H9 (cell line): ENCODE data around the gene CHPF. TPM values are rescaled to one million over a fixed set of nuclear protein-coding genes. Genes with fewer than 3 reads are reported as not detected.
A peak's percentile ranks its signal among the peaks of the same experiment; 100 is the strongest.

ENCODE experiments used
- DNase-seq: peaks from one replicate; pipeline ENCODE4 v3.0.0-alpha.2; 2017
- H2AFZ ChIP-seq: one replicate; pipeline ENCODE4 v1.6.1; 2013; ENCODE audit warnings: mild to moderate bottlenecking, low read length, control low read depth, moderate library complexity
- H2AK5ac ChIP-seq: 2 replicates; pipeline ENCODE4 v1.6.1; 2013; ENCODE audit warnings: low read length, control low read depth, mixed read lengths; ENCODE audit not compliant: insufficient read length
- H2BK120ac ChIP-seq: one replicate; pipeline ENCODE4 v1.6.1; 2013; ENCODE audit warnings: low read depth, mild to moderate bottlenecking, low read length, control low read depth, inconsistent platforms; ENCODE audit not compliant: poor library complexity, severe bottlenecking
- H2BK12ac ChIP-seq: 2 replicates; pipeline ENCODE4 v1.6.1; 2013; ENCODE audit warnings: low read length, control low read depth, mixed read lengths, low read depth; ENCODE audit not compliant: insufficient read length
- H2BK15ac ChIP-seq: 2 replicates; pipeline ENCODE4 v1.6.1; 2013; ENCODE audit warnings: low read depth, low read length, control low read depth
- H2BK20ac ChIP-seq: one replicate; pipeline ENCODE4 v1.6.1; 2013; ENCODE audit warnings: low read depth, mild to moderate bottlenecking, low read length, control low read depth, inconsistent platforms; ENCODE audit not compliant: poor library complexity, severe bottlenecking
- H2BK5ac ChIP-seq: 2 replicates; pipeline ENCODE4 v1.6.1; 2013; ENCODE audit warnings: low read length, control low read depth, mixed read lengths; ENCODE audit not compliant: insufficient read length
- H3K14ac ChIP-seq: 2 replicates; pipeline ENCODE4 v1.6.1; 2013; ENCODE audit warnings: low read length, control low read depth; ENCODE audit not compliant: insufficient read depth
- H3K18ac ChIP-seq: 2 replicates; pipeline ENCODE4 v1.6.1; 2013; ENCODE audit warnings: low read depth, mild to moderate bottlenecking, mixed read lengths, low read length, control low read depth; ENCODE audit not compliant: insufficient read length
- H3K23ac ChIP-seq: 2 replicates; pipeline ENCODE4 v1.6.1; 2013; ENCODE audit warnings: low read length, control low read depth, mixed read lengths, low read depth; ENCODE audit not compliant: insufficient read length
- H3K23me2 ChIP-seq: 2 replicates; pipeline ENCODE4 v1.6.1; 2013; ENCODE audit warnings: low read depth, mild to moderate bottlenecking, mixed read lengths, low read length, control low read depth; ENCODE audit not compliant: insufficient read length, poor library complexity, severe bottlenecking
- H3K27ac ChIP-seq: 2 replicates; pipeline ENCODE4 v1.5.1; 2013; ENCODE audit warnings: low read length, control low read depth, mixed read lengths, low read depth; ENCODE audit not compliant: insufficient read length
- H3K27me3 ChIP-seq: 2 replicates; pipeline ENCODE4 v1.6.1; 2013; ENCODE audit warnings: low read length, control low read depth, inconsistent platforms; ENCODE audit not compliant: insufficient read depth
- H3K4ac ChIP-seq: 2 replicates; pipeline ENCODE4 v1.6.1; 2013; ENCODE audit warnings: low read depth, mild to moderate bottlenecking, control low read depth, inconsistent platforms, low read length, moderate library complexity
- H3K4me1 ChIP-seq: 2 replicates; pipeline ENCODE4 v1.6.1; 2013; ENCODE audit warnings: low read length, control low read depth, inconsistent platforms; ENCODE audit not compliant: insufficient read depth
- H3K4me2 ChIP-seq: 2 replicates; pipeline ENCODE4 v1.6.1; 2013; ENCODE audit warnings: low read length, control low read depth, mixed read lengths; ENCODE audit not compliant: insufficient read length, insufficient read depth
- H3K56ac ChIP-seq: 2 replicates; pipeline ENCODE4 v1.6.1; 2013; ENCODE audit warnings: low read depth, mild to moderate bottlenecking, mixed read lengths, low read length, control low read depth; ENCODE audit not compliant: insufficient read length
- H3K79me1 ChIP-seq: 2 replicates; pipeline ENCODE4 v1.6.1; 2013; ENCODE audit warnings: low read depth, mild to moderate bottlenecking, moderate library complexity, low read length, control low read depth, inconsistent platforms; ENCODE audit not compliant: insufficient read depth, poor library complexity, severe bottlenecking
- H3K79me2 ChIP-seq: 2 replicates; pipeline ENCODE4 v1.6.1; 2013; ENCODE audit warnings: low read length, control low read depth, inconsistent platforms; ENCODE audit not compliant: insufficient read depth
- H3K9ac ChIP-seq: 2 replicates; pipeline ENCODE4 v1.6.1; 2013; ENCODE audit warnings: low read length, control low read depth, mixed read lengths; ENCODE audit not compliant: insufficient read length; ENCODE audit errors: extremely low read depth
- H3K9me3 ChIP-seq: one replicate; pipeline ENCODE4 v1.6.1; 2013; ENCODE audit warnings: low read depth, low read length, inconsistent platforms; ENCODE audit not compliant: control insufficient read depth
- H3T11ph ChIP-seq: one replicate; pipeline ENCODE4 v1.6.1; 2013; ENCODE audit warnings: mild to moderate bottlenecking, low read length, control low read depth, inconsistent platforms
- H4K20me1 ChIP-seq: one replicate; pipeline ENCODE4 v1.6.1; 2013; ENCODE audit not compliant: control insufficient read depth, insufficient read length, insufficient read depth
- H4K5ac ChIP-seq: 2 replicates; pipeline ENCODE4 v1.6.1; 2013; ENCODE audit warnings: low read depth, mild to moderate bottlenecking, mixed read lengths, low read length, control low read depth; ENCODE audit not compliant: insufficient read length
- H4K8ac ChIP-seq: replicated peaks from 2 replicates; pipeline ENCODE4 v1.6.1; 2013; ENCODE audit warnings: low read length, control low read depth, mixed read lengths, low read depth; ENCODE audit not compliant: insufficient read length
- H4K91ac ChIP-seq: 2 replicates; pipeline ENCODE4 v1.6.1; 2013; ENCODE audit warnings: low read depth, mild to moderate bottlenecking, moderate library complexity, mixed read lengths, low read length, control low read depth; ENCODE audit not compliant: insufficient read length
- H3K27ac Mint-ChIP-seq, 3 experiments: 2 replicates in 2 of 3; 3 replicates in 1 of 3; pipeline ENCODE4 v1.8.0; 2020 to 2021; ENCODE audit warnings: mixed read lengths in 3 of 3, mild to moderate bottlenecking in 1 of 3, moderate library complexity in 1 of 3
- H3K27me3 Mint-ChIP-seq: 2 replicates; pipeline ENCODE4 v1.8.0; 2021; ENCODE audit warnings: low read depth, mild to moderate bottlenecking, moderate library complexity, mixed read lengths
- H3K36me3 Mint-ChIP-seq, 3 experiments: 2 replicates in 2 of 3; 3 replicates in 1 of 3; pipeline ENCODE4 v1.8.0; 2020 to 2021; ENCODE audit warnings: low read depth in 3 of 3, mixed read lengths in 3 of 3; ENCODE audit not compliant: insufficient read depth in 1 of 3
- H3K4me1 Mint-ChIP-seq, 2 experiments: 2 replicates each; pipeline ENCODE4 v1.8.0; 2020; ENCODE audit warnings: mixed read lengths in 2 of 2
- H3K4me3 Mint-ChIP-seq, 2 experiments: 2 replicates in 1 of 2; 3 replicates in 1 of 2; pipeline ENCODE4 v1.8.0; 2020 to 2021; ENCODE audit warnings: mild to moderate bottlenecking in 2 of 2, mixed read lengths in 2 of 2, moderate library complexity in 1 of 2
- H3K9me3 Mint-ChIP-seq, 2 experiments: 2 replicates in 1 of 2; 3 replicates in 1 of 2; pipeline ENCODE4 v1.8.0; 2020; ENCODE audit warnings: mild to moderate bottlenecking in 2 of 2, mixed read lengths in 2 of 2, moderate library complexity in 1 of 2
- CTCF ChIP-seq: fragments of 200-600 bp; sonication (generic); conservative IDR thresholded peaks from 3 replicates; pipeline ENCODE4 v1.8.0; 2021; ENCODE audit warnings: antibody characterized with exemption, mild to moderate bottlenecking
- WGBS: extraction: QIAGEN DNeasy Blood & Tissue Kit; methylation state at CpG from one replicate; pipeline ENCODE4 v1.1.7; 2013; ENCODE audit warnings: missing lambda C conversion rate, low lambda C conversion rate, mixed read lengths; ENCODE audit not compliant: insufficient read length; ENCODE audit errors: extremely low coverage; 5-methylcytosine and 5-hydroxymethylcytosine counted together
- total RNA-seq: library from RNA; stranded (reverse); gene quantifications from 2 replicates; pipeline ENCODE4 v1.2.1, GENCODE V29; 2021

Gene CHPF
- total RNA-seq, 1 experiment from 2014 or later, result 46.5 TPM

- no peak overlapping the region for H3K14ac ChIP-seq
- WGBS, result no CpG with 5 or more reads among the region's 15 CpGs
- H3K9me3 ChIP-seq, result no peaks in the 10 kb centered on the region
- H2BK120ac ChIP-seq, result no peak overlapping the region
- Mint-ChIP-seq H3K4me3 (peak overlapping the region in 1 of 2 experiments; percentile 74; a peak in 1 of 5 replicates), H3K27me3 (peaks cover 30% of the 10 kb centered on the region), H3K4me1 (peaks cover 10 to 18% of the 10 kb centered on the region in 2 experiments), H3K36me3 (peaks cover 13 to 38% (median 30%) of the 10 kb centered on the region in 3 experiments), H3K9me3 (no peaks in the 10 kb centered on the region), H3K27ac (no peak overlapping the region)
- no peaks in the 10 kb centered on the region for H3K79me1 ChIP-seq
- no peak for DNase-seq
- no peak overlapping the region for H4K8ac ChIP-seq
- TF ChIP-seq CTCF, result no peak
- H3K27me3 ChIP-seq, result peaks cover 4% of the 10 kb centered on the region; the same call in 1 of the 2 replicates
- H2BK12ac ChIP-seq, result no peak overlapping the region
- no peak overlapping the region for H2AFZ ChIP-seq
- no peak overlapping the region for H3T11ph ChIP-seq
- peaks cover 3% of the 10 kb centered on the region; the same call in 1 of the 2 replicates for H3K4me1 ChIP-seq
- H2BK20ac ChIP-seq, result no peak overlapping the region
- H3K4ac ChIP-seq, result no peak overlapping the region
- no peak overlapping the region for H4K5ac ChIP-seq
- H3K9ac ChIP-seq, result no peak overlapping the region
- H3K23me2 ChIP-seq, result peaks cover 11% of the 10 kb centered on the region
- no peak overlapping the region for H4K91ac ChIP-seq
- H2BK15ac ChIP-seq, result no peak overlapping the region
- H3K27ac ChIP-seq, result no peak overlapping the region
- H3K18ac ChIP-seq, result no peak overlapping the region
- H3K23ac ChIP-seq, result no peak overlapping the region
- H2AK5ac ChIP-seq, result no peak overlapping the region
- H4K20me1 ChIP-seq, result no peaks in the 10 kb centered on the region
- no peak overlapping the region for H3K56ac ChIP-seq
- no peak overlapping the region for H3K4me2 ChIP-seq
- H3K79me2 ChIP-seq, result no peaks in the 10 kb centered on the region
- no peak overlapping the region for H2BK5ac ChIP-seq
These were observed 10.7 kb upstream of the CHPF start for GRCh38 chr2:219554350-219554749.
